Measurements from ENCODE around the gene MUC5AC. TPM values are rescaled to one million over a fixed set of nuclear protein-coding genes. Genes with fewer than 3 reads are reported as not detected.
"Not testable (repeated sequence)": the region's sequence is repeated elsewhere in the genome, so short reads cannot be mapped to it uniquely, and the experiment has no call there.

Gene MUC5AC
- total and polyA plus RNA-seq, 2 experiments from 2014 or later = not detected

DNA sequence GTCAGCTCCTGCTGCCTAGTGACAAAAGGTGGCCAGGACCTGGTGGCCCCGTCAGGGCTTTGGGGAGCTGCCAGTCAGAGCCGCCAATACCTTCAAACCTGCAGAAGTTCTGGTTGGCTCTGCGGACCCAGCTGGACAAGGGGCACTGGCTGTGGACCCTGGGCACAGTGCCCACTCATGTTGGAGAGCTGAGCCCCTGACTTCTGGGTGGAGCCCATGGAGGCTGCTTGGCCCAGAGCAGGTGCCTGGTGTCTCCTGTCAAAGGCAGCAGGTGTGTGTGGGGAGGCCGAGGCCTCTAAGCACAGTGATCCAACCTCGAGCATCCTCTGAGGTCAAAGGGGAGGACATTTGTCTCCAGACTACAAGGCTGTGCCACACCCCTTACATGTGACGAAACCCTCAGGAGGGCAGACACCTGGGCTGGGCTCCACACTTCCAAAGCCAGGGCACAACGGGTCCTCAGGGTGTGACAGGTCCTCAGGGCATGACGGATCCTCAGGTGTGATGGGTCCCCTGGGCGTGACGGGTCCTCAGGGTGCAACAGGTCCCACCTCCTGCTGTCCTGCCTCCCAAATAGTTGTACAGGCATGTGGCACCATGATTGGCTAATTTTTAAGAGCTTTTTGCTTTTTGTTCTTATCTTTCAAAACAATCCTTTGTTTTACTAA is 46.1 kb upstream of the MUC5AC start:
- TF ChIP-seq, protein P1, sequence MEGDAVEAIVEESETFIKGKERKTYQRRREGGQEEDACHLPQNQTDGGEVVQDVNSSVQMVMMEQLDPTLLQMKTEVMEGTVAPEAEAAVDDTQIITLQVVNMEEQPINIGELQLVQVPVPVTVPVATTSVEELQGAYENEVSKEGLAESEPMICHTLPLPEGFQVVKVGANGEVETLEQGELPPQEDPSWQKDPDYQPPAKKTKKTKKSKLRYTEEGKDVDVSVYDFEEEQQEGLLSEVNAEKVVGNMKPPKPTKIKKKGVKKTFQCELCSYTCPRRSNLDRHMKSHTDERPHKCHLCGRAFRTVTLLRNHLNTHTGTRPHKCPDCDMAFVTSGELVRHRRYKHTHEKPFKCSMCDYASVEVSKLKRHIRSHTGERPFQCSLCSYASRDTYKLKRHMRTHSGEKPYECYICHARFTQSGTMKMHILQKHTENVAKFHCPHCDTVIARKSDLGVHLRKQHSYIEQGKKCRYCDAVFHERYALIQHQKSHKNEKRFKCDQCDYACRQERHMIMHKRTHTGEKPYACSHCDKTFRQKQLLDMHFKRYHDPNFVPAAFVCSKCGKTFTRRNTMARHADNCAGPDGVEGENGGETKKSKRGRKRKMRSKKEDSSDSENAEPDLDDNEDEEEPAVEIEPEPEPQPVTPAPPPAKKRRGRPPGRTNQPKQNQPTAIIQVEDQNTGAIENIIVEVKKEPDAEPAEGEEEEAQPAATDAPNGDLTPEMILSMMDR (IDR thresholded peaks at IDR 0.05; ENCODE audit: low read depth, low read length) = no peak
- Histone ChIP-seq H3K36me3 (no peaks in the 10 kb centered on the region), H3K4me1 (ENCODE audit: low read depth) (no peaks in the 10 kb centered on the region), H3K9me3 (ENCODE audit: low read depth) (no peaks in the 10 kb centered on the region), H3K27me3 (peaks cover 2% of the 10 kb centered on the region), H3K4me3 (no peak overlapping the region), H3K27ac (no peak overlapping the region)
- DNase-seq (ENCODE audit: low read depth in 1 of 2, low spot score in 1 of 2) = no peak

DNA sequence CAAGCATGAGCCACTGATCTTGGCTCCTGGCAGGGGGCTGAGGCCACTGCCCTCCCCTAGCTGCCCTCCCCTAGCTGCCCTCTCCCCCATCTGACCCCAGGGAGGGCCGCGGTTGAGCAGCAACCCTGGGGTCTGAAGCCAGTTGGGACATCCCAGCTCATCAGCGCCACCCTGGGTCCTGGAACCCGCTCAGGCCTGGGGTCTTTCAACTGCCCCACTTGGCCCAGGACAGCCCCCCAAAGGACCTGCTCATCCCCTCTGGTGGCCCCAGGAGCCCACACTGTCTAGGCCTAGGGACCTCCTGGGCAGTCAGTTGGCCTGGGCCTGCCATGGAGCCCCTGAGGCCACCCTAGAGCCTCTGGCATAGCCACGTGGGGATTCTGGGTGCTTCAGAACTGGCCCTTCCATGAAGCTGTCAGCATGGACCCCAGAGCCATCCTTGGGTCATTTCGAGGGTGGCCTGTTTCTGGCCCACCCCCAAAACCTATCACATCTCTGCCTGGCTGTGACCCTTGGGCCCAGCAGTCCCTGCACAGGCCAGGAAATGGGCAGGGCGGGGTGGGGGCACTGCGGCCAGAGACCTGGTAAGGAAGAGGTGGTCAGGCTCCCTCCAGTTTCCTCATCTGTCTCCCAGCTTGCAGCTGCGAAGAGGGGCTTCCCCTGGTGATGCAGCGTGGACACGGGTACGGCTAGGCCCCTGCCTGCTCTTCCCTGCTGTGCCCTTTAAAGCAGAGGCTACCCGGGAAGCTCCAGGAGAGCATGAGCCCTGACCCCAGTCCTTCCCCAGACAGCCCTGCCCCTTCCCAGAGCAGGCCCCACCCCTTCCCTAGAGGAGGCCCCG is 45.2 kb upstream of the MUC5AC start:
- TF ChIP-seq, protein P1 (IDR thresholded peaks at IDR 0.05; ENCODE audit: low read depth, low read length) = no peak
- no peak overlapping the region for H3K4me3 ChIP-seq
- no peaks in the 10 kb centered on the region for H3K4me1 ChIP-seq (ENCODE audit: low read depth)
- no peaks in the 10 kb centered on the region for H3K36me3 ChIP-seq
- no peak for DNase-seq (ENCODE audit: low read depth in 1 of 2, low spot score in 1 of 2)
- no peaks in the 10 kb centered on the region for H3K9me3 ChIP-seq (ENCODE audit: low read depth)
- H3K27ac ChIP-seq = no peak overlapping the region
- H3K27me3 ChIP-seq = peaks cover 3% of the 10 kb centered on the region

DNA sequence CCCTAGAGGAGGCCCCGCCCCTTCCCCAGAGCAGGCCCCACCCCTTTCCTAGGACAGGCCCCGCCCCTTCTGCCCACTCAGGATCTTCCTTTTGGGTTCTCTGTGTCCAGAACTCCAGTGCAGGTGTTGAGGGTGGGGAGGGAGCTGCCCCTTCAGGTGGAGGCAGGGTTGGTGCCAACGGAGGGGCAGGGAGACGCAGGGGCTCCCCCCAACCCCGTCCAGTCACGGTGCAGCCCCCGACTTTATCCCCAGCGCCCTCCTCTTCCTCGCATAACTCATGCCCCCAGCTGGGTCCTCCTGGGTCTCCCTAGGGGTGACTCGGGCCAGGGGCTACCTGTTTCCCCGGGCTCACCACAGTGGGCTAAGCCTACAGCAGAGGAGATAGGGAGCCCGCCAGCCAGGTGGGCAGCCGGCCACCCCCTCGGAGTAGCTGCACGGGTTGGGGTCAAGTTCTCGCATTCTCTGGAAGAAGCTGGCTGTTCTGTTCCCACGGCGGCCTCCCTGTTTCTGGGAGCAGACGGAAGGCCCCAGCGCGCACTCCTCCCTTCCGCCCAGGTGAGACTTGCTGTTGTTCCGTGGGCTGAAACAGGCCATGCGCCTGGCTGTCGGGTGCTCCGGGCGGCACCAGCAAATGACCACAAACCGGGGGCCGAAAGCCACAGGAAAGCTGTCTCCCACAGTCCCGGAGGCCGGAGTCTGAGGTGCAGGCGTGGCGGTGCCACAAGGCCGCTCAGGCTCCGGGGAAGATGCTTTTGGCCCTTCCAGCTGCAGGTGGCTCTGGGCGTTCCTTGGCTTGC is 44.1 kb upstream of the MUC5AC start:
- TF ChIP-seq, protein P1 (IDR thresholded peaks at IDR 0.05; ENCODE audit: low read depth, low read length) = no peak
- no peak for DNase-seq (ENCODE audit: low read depth in 1 of 2, low spot score in 1 of 2)
- Histone ChIP-seq H3K9me3 (ENCODE audit: low read depth) (no peaks in the 10 kb centered on the region), H3K27ac (no peak overlapping the region), H3K4me3 (no peak overlapping the region), H3K4me1 (ENCODE audit: low read depth) (no peaks in the 10 kb centered on the region), H3K36me3 (no peaks in the 10 kb centered on the region), H3K27me3 (peaks cover 3% of the 10 kb centered on the region)

DNA sequence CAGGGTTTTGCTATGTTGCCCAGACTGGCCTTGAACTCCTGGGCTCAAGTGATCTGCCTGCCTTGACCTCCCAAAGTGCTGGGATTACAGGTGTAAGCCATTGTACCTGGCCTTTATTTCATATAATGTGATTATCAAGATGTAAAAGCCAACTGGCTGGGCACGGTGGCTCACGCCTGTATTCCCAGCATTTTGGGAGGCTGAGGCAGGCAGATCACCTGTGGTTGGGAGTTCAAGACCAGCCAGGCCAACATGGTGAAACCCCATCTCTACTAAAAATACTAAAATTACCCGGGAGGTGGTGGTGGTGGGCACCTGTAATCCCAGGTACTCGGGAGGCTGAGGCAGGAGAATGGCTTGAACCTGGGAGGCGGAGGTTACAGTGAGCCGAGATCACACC is 42.5 kb upstream of the MUC5AC start:
- H3K4me1 ChIP-seq (ENCODE audit: low read depth); H3K4me3 ChIP-seq; H3K9me3 ChIP-seq (ENCODE audit: low read depth); DNase-seq (ENCODE audit: low read depth in 1 of 2, low spot score in 1 of 2); H3K27me3 ChIP-seq; H3K27ac ChIP-seq; H3K36me3 ChIP-seq: not testable (repeated sequence)

DNA sequence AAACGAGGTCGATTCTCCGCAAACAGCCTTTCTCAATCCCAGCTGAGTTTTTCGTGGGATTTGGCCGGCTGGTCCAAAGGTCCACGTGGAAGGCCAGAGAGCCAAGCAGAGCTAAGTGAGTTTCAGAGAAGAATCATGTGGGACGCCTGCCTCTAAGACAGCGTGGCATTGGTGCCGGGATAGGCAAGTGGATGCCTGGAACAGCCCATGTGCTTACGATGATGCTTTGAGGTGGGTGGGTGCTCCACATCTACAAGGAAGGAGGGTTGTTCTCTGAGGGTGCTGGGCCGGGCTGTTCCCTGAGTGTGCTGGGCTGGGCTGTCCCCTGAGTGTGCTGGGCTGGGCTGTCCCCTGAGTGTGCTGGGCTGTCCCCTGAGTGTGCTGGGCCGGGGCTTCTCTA is 41.6 kb upstream of the MUC5AC start:
- no peak for DNase-seq (ENCODE audit: low read depth in 1 of 2, low spot score in 1 of 2)
- Histone ChIP-seq H3K4me1 (ENCODE audit: low read depth) (no peaks in the 10 kb centered on the region), H3K36me3 (no peaks in the 10 kb centered on the region), H3K27me3 (peaks cover 3% of the 10 kb centered on the region), H3K27ac (no peak overlapping the region), H3K9me3 (ENCODE audit: low read depth) (no peaks in the 10 kb centered on the region), H3K4me3 (no peak overlapping the region)
- TF ChIP-seq, protein P1 (IDR thresholded peaks at IDR 0.05; ENCODE audit: low read depth, low read length) = no peak

Measured in cardiac muscle cell (in vitro differentiated cells and primary cell).